HG03378 (cell line): ENCODE results near the gene LCAT.
"Not testable (repeated sequence)": the region's sequence is repeated elsewhere in the genome, so short reads cannot be mapped to it uniquely, and the experiment has no call there.

ENCODE experiments used
- ATAC-seq: cut with Tn5 transposase; IDR thresholded peaks from one replicate; pipeline ENCODE4 v1.9.1; 2021; ENCODE audit warnings: mild to moderate bottlenecking, moderate library complexity; ENCODE audit not compliant: unreplicated experiment

The LCAT gene

GRCh38 chr16:67948015-67948414 lies 4.1 kb upstream of the LCAT start:
- no peak for ATAC-seq

GRCh38 chr16:67946966-67947558 lies 3.1 kb upstream of the LCAT start:
- no peak for ATAC-seq

GRCh38 chr16:67946128-67946569 lies 2.2 kb upstream of the LCAT start:
- no peak for ATAC-seq

- no peak for ATAC-seq
Measured at GRCh38 chr16:67945392-67945933, 1.5 kb upstream of the LCAT start.

- ATAC-seq, result no peak
Measured at GRCh38 chr16:67944690-67945391, 921 bp upstream of the LCAT start.

- no peak for ATAC-seq
Measured at GRCh38 chr16:67943256-67943618, 683 bp downstream of the LCAT start.

GRCh38 chr16:67942510-67943255 lies 1.2 kb downstream of the LCAT start:
- no peak for ATAC-seq

- no peak for ATAC-seq
Measured at GRCh38 chr16:67942200-67942509, 1.8 kb downstream of the LCAT start.

GRCh38 chr16:67941469-67942199 lies 2.3 kb downstream of the LCAT start:
- no peak for ATAC-seq

GRCh38 chr16:67940446-67941089 lies 3.4 kb downstream of the LCAT start:
- no peak for ATAC-seq

GRCh38 chr16:67939507-67940445 lies 4.1 kb downstream of the LCAT start:
- no peak for ATAC-seq

- not testable (repeated sequence) for ATAC-seq
Measured at GRCh38 chr16:67937713-67938112, 6.2 kb downstream of the LCAT start.

- ATAC-seq, result peak; percentile 67
Measured at GRCh38 chr16:67936880-67937605, 6.9 kb downstream of the LCAT start.

GRCh38 chr16:67936124-67936879 lies 7.6 kb downstream of the LCAT start, which contains the start of gene PSMB10:
TSS of gene PSMB10 (minus strand) at chr16:67936850. CDS start at chr16:67936749, 101 bp downstream.
- ATAC-seq, result no peak

- peak; percentile 85 for ATAC-seq
Measured at GRCh38 chr16:67935402-67936123, 8.4 kb downstream of the LCAT start.

- no peak for ATAC-seq
Measured at GRCh38 chr16:67935101-67935401, 8.9 kb downstream of the LCAT start.

- no peak for ATAC-seq
Measured at GRCh38 chr16:67934306-67935100, 9.4 kb downstream of the LCAT start.
